Activated naive CD8-positive, alpha-beta T cell (primary cell): ENCODE results near the gene ITIH4.

Experiments
- H3K27ac Mint-ChIP-seq: one replicate; pipeline ENCODE4 v1.8.0; 2021; ENCODE audit warnings: mixed read lengths
- H3K27me3 Mint-ChIP-seq: one replicate; pipeline ENCODE4 v1.8.0; 2021; ENCODE audit warnings: mixed read lengths
- H3K36me3 Mint-ChIP-seq: one replicate; pipeline ENCODE4 v1.8.0; 2021; ENCODE audit warnings: mixed read lengths
- H3K4me1 Mint-ChIP-seq: one replicate; pipeline ENCODE4 v1.8.0; 2021; ENCODE audit warnings: low read depth, mixed read lengths
- H3K4me3 Mint-ChIP-seq: one replicate; pipeline ENCODE4 v1.8.0; 2021; ENCODE audit warnings: mild to moderate bottlenecking, mixed read lengths
- H3K9me3 Mint-ChIP-seq: one replicate; pipeline ENCODE4 v1.8.0; 2021; ENCODE audit warnings: low read depth, mixed read lengths

ITIH4 gene

DNA sequence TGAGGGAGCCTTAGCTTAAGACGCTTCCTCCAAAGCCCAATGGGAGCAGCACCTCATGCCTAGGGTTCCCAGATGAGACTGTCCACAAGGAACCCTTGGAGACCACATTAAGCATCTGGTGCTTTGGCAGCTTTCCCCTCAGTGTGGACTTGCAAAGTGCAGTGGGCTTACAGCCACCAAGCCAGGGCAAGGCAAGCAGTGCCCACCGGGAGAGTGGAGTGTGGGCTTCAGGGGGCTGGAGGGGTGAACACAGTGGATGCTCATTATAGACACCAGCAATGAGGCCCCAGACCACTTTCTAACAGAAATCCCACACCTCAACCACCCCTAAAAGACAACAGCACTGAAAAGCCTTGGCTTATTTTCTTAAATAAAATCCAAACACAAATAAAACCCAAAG, 13.4 kb upstream of the ITIH4 start:
- no peak overlapping the region for H3K27ac Mint-ChIP-seq
- H3K4me1 Mint-ChIP-seq: peaks cover 6% of the 10 kb centered on the region
- H3K9me3 Mint-ChIP-seq: no peaks in the 10 kb centered on the region
- H3K36me3 Mint-ChIP-seq: peaks cover 2% of the 10 kb centered on the region
- no peak overlapping the region for H3K4me3 Mint-ChIP-seq
- H3K27me3 Mint-ChIP-seq: no peaks in the 10 kb centered on the region

- peaks cover 2% of the 10 kb centered on the region for H3K36me3 Mint-ChIP-seq
- H3K4me3 Mint-ChIP-seq: no peak overlapping the region
- no peaks in the 10 kb centered on the region for H3K27me3 Mint-ChIP-seq
- H3K9me3 Mint-ChIP-seq: no peaks in the 10 kb centered on the region
- peaks cover 12% of the 10 kb centered on the region for H3K4me1 Mint-ChIP-seq
- no peak overlapping the region for H3K27ac Mint-ChIP-seq
Observed at GRCh38 chr3:52843108-52843865, 12.8 kb upstream of the ITIH4 start.

GRCh38 chr3:52842424-52842823, 12.0 kb upstream of the ITIH4 start:
- Mint-ChIP-seq H3K36me3 (peaks cover 2% of the 10 kb centered on the region), H3K4me1 (peaks cover 16% of the 10 kb centered on the region), H3K4me3 (no peak overlapping the region), H3K27me3 (no peaks in the 10 kb centered on the region), H3K27ac (no peak overlapping the region), H3K9me3 (no peaks in the 10 kb centered on the region)

DNA sequence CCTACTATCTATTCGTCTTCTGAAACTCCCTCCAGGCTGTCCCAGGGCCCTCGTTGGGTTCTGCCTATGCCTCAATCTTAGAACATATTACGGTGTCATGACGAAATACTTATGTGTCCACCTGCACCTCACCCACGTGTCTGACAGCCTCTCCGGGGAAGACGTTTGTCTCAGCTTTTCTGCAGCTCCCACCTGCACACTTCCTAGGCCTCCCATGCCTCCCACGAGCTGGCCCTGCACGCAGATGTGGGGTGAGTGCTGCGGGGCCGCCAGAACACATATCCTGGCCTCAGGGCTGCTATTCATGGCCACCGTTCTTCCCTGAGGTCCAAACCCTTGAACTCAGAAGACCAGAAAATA, 11.5 kb upstream of the ITIH4 start:
- Mint-ChIP-seq H3K4me3 (no peak overlapping the region), H3K9me3 (no peaks in the 10 kb centered on the region), H3K36me3 (peaks cover 2% of the 10 kb centered on the region), H3K4me1 (peaks cover 16% of the 10 kb centered on the region), H3K27me3 (no peaks in the 10 kb centered on the region), H3K27ac (no peak overlapping the region)

DNA sequence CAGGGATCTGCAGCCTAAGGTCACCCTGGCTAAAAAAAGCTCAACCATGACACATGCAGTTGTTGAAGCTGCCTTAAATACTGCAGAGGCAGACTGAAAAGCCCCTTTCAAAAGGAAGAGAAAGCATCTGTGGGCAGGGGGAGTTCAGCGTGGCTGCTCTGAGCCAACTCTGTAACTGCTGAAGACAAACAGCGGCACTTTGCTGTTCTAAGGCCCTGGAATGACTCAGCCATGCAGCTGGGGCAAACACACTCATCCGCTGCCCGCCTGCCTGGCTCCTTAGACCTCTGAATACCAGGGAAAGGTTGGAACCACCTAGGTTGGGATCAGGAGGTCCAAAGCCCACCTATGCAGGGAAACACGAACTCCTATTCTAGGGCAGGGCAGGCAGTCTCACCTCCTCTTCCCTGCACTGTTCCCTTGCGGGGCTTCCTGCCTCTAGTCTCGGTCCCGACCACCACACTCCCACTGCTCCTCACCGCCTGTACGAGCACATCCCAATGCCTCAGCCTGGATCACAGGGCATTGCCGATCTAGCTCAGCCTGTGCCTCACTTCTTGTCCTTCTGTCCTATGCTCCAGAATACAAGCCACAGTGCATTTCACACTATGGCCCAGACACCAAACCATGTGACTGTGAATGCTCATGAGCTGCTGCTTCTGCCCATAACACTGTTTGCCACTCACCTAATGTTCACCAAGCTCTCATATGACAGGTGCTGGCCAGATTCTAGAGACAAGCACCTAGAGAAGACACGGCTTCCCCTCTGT, 10.9 kb upstream of the ITIH4 start:
- Mint-ChIP-seq H3K27ac (no peak overlapping the region), H3K36me3 (peaks cover 2% of the 10 kb centered on the region), H3K9me3 (no peaks in the 10 kb centered on the region), H3K4me1 (peaks cover 16% of the 10 kb centered on the region), H3K4me3 (no peak overlapping the region), H3K27me3 (no peaks in the 10 kb centered on the region)

DNA sequence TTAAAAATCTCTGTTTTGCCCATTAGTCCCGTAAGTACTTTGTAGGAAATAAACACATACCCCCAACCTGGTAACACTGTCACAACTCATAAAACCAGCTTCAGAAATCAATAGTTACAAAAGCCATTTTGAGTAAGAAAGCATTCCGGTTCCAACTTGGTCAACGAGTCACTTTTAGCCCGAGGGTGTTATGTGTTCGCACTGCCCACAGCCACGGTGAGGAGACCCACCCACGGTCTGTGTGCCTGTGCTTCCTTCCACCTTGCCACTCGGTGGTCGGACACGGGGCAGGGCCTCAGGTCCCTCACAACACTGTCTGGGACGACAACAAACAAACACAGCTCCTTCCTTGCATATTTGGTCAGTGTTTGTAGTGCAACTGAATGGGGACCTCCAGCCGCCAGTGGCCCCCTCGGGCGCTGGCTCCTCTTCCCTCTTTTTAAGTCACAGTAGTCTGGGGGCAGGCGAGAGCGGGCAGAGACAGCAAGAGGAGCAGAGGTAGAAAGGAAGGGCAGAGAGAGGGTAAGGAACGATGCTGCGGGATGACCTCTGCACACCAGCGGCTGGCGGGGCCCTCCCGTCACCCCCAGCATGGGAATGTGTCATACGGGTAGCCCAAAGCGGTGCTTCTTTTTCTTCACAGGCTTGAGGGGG, 9.5 kb upstream of the ITIH4 start:
- no peaks in the 10 kb centered on the region for H3K27me3 Mint-ChIP-seq
- peaks cover 2% of the 10 kb centered on the region for H3K36me3 Mint-ChIP-seq
- H3K4me3 Mint-ChIP-seq: no peak overlapping the region
- no peak overlapping the region for H3K27ac Mint-ChIP-seq
- peaks cover 16% of the 10 kb centered on the region for H3K4me1 Mint-ChIP-seq
- no peaks in the 10 kb centered on the region for H3K9me3 Mint-ChIP-seq

GRCh38 chr3:52839268-52839575, 8.8 kb upstream of the ITIH4 start:
- no peak overlapping the region for H3K27ac Mint-ChIP-seq

GRCh38 chr3:52838561-52839267, 8.2 kb upstream of the ITIH4 start:
- Mint-ChIP-seq H3K36me3 (no peaks in the 10 kb centered on the region), H3K4me1 (peaks cover 16% of the 10 kb centered on the region), H3K9me3 (no peaks in the 10 kb centered on the region), H3K27me3 (no peaks in the 10 kb centered on the region), H3K27ac (no peak overlapping the region), H3K4me3 (no peak overlapping the region)

More at GRCh38 chr3:52839268-52839575, 8.8 kb upstream of the ITIH4 start:
- Mint-ChIP-seq H3K4me3 (no peak overlapping the region), H3K36me3 (no peaks in the 10 kb centered on the region), H3K4me1 (peaks cover 16% of the 10 kb centered on the region), H3K27me3 (no peaks in the 10 kb centered on the region), H3K9me3 (no peaks in the 10 kb centered on the region)

- no peak overlapping the region for H3K27ac Mint-ChIP-seq
- no peaks in the 10 kb centered on the region for H3K36me3 Mint-ChIP-seq
- no peak overlapping the region for H3K4me3 Mint-ChIP-seq
- H3K9me3 Mint-ChIP-seq: no peaks in the 10 kb centered on the region
- H3K27me3 Mint-ChIP-seq: no peaks in the 10 kb centered on the region
- H3K4me1 Mint-ChIP-seq: peaks cover 16% of the 10 kb centered on the region
Observed at GRCh38 chr3:52836986-52837385, 6.5 kb upstream of the ITIH4 start.

GRCh38 chr3:52836471-52836845, 6.0 kb upstream of the ITIH4 start:
- Mint-ChIP-seq H3K27me3 (no peaks in the 10 kb centered on the region), H3K9me3 (no peaks in the 10 kb centered on the region), H3K4me1 (peaks cover 16% of the 10 kb centered on the region), H3K36me3 (no peaks in the 10 kb centered on the region), H3K4me3 (no peak overlapping the region), H3K27ac (no peak overlapping the region)

- H3K27me3 Mint-ChIP-seq: no peaks in the 10 kb centered on the region
- no peaks in the 10 kb centered on the region for H3K36me3 Mint-ChIP-seq
- no peak overlapping the region for H3K4me3 Mint-ChIP-seq
- no peak overlapping the region for H3K27ac Mint-ChIP-seq
- no peaks in the 10 kb centered on the region for H3K9me3 Mint-ChIP-seq
- H3K4me1 Mint-ChIP-seq: peaks cover 16% of the 10 kb centered on the region
Observed at GRCh38 chr3:52835766-52836470, 5.4 kb upstream of the ITIH4 start.

DNA sequence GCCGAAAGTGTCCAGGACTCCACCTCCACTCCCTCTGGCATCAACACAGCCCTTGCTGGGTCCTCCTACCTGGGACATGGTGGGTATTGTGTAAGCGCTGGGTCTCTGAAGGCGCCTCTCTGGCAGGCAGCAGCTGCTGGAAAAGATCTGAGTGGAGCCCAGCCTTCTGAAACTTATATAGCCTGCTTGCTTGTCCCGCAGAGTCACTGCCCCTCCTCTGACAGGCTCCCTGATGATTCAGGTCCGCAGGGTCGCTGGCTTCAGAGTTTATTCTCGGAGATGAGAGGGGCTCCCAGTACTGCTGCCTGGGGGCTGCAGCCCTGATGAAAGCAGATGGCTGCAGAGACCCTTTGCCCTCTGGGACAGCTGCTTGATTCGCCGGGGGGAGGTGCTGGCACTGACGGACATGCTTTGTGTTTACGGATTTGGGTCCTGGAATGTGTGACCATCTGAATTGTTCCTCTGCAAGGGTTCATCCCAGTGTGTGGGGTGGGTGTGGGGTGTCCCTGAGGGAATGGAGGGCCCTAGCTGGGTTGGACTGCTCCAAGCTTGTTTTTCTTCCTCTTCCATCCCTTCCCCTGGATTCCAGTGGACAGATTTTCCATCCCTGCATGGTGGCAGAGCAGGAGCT, 4.5 kb upstream of the ITIH4 start, which contains the start of gene MUSTN1:
Gene MUSTN1 (minus strand): TSS at position 149 of the 631 bp plus-strand sequence. CDS start 71 bp downstream, at position 78.
- Mint-ChIP-seq H3K9me3 (no peaks in the 10 kb centered on the region), H3K27me3 (no peaks in the 10 kb centered on the region), H3K4me3 (no peak within 1 kb of the TSS), H3K36me3 (no peaks in the 10 kb centered on the region), H3K4me1 (peaks cover 16% of the 10 kb centered on the region), H3K27ac (no peak within 1 kb of the TSS)

GRCh38 chr3:52833202-52833601, 2.7 kb upstream of the ITIH4 start:
- no peaks in the 10 kb centered on the region for H3K9me3 Mint-ChIP-seq
- no peaks in the 10 kb centered on the region for H3K27me3 Mint-ChIP-seq
- H3K4me1 Mint-ChIP-seq: peaks cover 4% of the 10 kb centered on the region
- no peak overlapping the region for H3K27ac Mint-ChIP-seq
- no peaks in the 10 kb centered on the region for H3K36me3 Mint-ChIP-seq
- no peak overlapping the region for H3K4me3 Mint-ChIP-seq
